ENCODE data around the gene ZBTB38.
A peak's percentile ranks its signal among the peaks of the same experiment; 100 is the strongest.

Gene ZBTB38

DNA sequence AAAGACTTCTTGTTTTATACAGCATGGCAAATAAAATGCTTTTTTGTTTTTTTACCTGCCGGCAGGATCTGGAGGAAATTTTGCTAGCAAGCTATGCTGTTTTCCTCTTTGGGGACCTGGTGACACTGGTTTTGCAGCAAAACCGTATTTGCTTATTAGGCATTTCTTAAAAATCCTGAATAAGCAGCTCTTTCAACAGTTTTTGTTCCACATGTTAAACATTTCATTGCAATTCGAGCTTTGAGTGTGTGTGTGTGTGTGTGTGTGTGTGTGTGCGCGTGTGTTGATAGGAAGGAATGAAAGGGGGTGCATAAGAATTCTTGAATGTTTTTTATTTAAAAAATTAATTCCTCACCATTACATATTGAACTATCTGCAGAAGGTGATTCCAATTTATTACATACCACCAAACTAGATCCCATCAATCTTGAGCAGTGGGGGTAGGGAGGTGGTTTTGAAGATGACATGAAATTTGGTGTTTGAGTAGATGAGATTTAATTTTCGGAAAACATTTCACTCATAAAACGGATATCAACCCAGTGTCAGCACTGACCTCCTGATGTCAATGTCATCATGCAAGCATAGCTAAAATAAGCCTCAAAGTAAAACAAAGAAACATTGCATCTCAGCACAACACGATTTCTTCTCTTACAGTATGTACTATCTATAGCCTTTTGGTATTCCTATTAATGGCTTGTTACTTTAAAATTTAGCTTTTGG, 17.3 kb downstream of the ZBTB38 start:
- TF ChIP-seq, protein P1, sequence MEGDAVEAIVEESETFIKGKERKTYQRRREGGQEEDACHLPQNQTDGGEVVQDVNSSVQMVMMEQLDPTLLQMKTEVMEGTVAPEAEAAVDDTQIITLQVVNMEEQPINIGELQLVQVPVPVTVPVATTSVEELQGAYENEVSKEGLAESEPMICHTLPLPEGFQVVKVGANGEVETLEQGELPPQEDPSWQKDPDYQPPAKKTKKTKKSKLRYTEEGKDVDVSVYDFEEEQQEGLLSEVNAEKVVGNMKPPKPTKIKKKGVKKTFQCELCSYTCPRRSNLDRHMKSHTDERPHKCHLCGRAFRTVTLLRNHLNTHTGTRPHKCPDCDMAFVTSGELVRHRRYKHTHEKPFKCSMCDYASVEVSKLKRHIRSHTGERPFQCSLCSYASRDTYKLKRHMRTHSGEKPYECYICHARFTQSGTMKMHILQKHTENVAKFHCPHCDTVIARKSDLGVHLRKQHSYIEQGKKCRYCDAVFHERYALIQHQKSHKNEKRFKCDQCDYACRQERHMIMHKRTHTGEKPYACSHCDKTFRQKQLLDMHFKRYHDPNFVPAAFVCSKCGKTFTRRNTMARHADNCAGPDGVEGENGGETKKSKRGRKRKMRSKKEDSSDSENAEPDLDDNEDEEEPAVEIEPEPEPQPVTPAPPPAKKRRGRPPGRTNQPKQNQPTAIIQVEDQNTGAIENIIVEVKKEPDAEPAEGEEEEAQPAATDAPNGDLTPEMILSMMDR (IDR thresholded peaks at IDR 0.05): no peak
- DNase-seq (ENCODE audit: low spot score): no peak
- peak overlapping the region; percentile 45 for H3K4me3 ChIP-seq
- H3K27ac ChIP-seq: no peak overlapping the region

DNA sequence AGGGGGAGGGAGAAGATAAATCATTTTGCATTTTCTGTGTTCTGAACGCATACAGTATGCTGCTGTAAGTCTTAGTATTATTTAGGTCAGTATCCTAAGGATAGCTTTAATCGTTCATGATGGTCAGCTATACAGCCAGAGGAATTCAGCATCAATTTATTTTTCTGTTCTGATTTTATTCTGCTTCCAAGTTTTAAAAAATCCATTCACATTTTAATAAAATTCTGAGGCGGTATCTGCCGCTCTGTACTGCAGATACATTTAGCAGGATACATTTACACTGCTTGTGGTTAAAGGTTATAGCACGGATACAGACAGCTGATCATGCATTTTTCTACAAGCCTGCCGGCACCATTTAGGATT, 17.8 kb downstream of the ZBTB38 start:
- Histone ChIP-seq H3K27ac (no peak overlapping the region), H3K4me3 (peak overlapping the region; percentile 45)
- no peak for DNase-seq (ENCODE audit: low spot score)
- TF ChIP-seq, protein P1 (IDR thresholded peaks at IDR 0.05): no peak

DNA sequence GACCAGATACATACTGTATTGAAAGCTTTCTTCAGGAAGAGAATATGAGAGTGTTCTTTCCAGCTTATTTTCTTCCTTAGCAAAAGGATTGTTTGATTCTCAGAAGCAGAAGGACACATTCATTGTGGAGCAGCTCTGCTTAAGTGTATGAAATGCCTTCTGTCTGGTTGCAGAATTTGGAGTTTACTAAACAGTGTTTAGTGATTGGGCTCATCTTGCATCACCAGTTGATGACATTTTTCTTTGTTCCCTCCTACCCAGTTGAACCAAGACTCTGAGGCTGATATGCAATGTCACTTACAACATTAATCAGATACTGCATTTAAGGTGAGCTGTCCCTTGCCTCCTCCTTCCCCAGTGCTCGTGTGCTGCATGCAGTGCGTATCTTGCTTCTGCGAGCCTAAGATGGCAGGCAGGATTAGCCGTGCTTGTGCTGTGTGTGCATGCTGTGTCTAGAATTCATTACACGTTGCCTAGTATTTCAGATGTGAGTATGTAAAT, 18.4 kb downstream of the ZBTB38 start:
- Histone ChIP-seq H3K27ac (no peak overlapping the region), H3K4me3 (peak overlapping the region; percentile 45)
- TF ChIP-seq, protein P1 (IDR thresholded peaks at IDR 0.05): no peak
- no peak for DNase-seq (ENCODE audit: low spot score)

DNA sequence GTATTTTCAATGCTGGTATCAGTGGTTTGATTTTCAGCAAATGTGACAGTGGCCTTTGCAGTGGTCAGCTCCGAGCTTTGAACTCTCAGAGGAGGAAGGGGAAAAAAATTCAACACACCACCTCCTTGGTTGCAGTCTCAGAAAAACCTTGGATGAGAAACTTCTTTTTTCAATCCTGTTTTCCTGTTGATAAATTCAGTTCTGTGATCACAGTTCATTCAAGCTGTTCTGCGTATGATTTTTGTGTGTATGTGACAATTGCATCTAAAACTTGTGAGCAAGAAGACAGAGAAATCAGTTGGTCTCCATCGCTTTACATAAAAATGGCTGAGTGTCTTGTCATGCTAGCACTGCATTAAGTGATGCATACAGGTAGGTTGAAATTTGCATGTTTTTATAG, 19.2 kb downstream of the ZBTB38 start:
- Histone ChIP-seq H3K27ac (no peak overlapping the region), H3K4me3 (no peak overlapping the region)
- DNase-seq (ENCODE audit: low spot score): no peak
- TF ChIP-seq, protein P1 (IDR thresholded peaks at IDR 0.05): no peak

DNA sequence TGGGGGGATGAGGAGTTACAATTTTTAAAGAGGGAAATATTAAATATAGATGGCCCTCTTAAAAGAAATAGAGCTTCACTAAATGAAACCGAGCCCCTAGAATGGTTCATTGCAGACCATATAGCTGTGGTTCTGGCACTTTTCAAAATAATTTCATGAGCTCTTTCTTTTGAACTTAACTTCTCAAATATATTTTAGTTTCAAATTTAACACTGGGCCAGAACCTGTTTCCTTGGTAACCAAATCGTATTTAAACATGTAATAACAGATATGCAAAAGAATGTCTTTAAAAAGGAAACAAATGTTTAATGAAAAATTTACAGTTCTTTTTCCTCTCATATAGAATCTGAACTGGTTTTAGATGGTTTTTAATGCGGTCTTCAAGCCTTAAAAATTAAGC, 20.1 kb downstream of the ZBTB38 start:
- H3K4me3 ChIP-seq: no peak overlapping the region
- H3K27ac ChIP-seq: peak overlapping the region in 1 of 2 donors; percentile 38
- no peak for DNase-seq (ENCODE audit: low spot score)
- TF ChIP-seq, protein P1 (IDR thresholded peaks at IDR 0.05): no peak

DNA sequence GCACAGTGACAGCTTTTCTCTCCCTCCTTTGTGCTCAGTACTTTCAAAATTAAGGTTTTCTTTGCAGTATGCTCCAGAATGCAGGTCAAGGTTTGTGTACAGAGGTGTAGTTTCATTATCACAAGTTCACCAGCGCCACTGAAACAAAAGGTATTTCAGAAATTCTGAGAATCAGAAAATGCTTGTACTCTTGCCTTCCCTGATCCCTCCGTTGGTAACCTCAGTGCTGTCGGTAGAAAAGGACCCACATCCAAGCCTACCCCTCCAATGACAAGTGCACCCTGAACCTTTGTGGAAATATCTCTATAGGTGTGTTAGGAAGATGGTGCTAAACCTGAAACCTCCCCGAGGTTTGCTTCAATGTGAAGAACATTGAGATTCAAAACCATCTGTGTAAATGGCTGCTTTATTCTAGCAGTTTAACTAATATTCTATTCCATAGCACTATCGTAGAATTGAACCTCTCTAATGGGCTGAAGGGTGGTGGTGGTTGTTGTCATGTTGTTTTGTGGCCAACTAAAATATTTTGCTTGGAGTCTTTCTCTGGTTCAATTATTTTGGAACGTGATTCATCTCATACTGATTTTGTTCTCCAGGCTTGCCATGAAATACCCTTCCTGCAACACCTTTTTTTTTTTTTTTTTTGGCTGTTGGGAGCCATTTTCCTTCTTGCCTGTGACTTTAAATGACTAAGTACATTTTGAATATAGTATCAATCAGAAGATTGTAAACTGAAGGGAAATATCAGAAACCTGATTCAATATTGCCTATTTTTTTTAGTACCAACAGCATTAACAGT, 20.7 kb downstream of the ZBTB38 start:
- TF ChIP-seq, protein P1 (IDR thresholded peaks at IDR 0.05): no peak
- no peak for DNase-seq (ENCODE audit: low spot score)
- Histone ChIP-seq H3K27ac (peak overlapping the region in 1 of 2 donors; percentile 38), H3K4me3 (peak overlapping the region; percentile 34)
